Epithelial cell of proximal tubule (primary cell): ENCODE results near the gene PPP1R9B. TPM values are rescaled to one million over a fixed set of nuclear protein-coding genes. Genes with fewer than 3 reads are reported as not detected.

Experiments
- DNase-seq: peaks from one replicate; pipeline ENCODE4 v3.0.0-alpha.2; 2011; ENCODE audit warnings: low read depth
- H3K4me3 ChIP-seq: 2 replicates; pipeline ENCODE4 v1.5.1; 2011; ENCODE audit warnings: low read depth, mild to moderate bottlenecking, low read length
- total RNA-seq: library from RNA; depleted of rRNA; stranded (reverse); fragments of >200 nt; gene quantifications from 2 replicates; pipeline ENCODE4 v1.2.3, GENCODE V29; 2015
- TF ChIP-seq, protein P1 (sequence below): conservative IDR thresholded peaks from 2 replicates; pipeline ENCODE4 v1.5.1; 2012; ENCODE audit warnings: low read depth, mild to moderate bottlenecking, low read length

PPP1R9B gene
- total RNA-seq, 1 donor from 2014 or later = 33.8 TPM

DNA sequence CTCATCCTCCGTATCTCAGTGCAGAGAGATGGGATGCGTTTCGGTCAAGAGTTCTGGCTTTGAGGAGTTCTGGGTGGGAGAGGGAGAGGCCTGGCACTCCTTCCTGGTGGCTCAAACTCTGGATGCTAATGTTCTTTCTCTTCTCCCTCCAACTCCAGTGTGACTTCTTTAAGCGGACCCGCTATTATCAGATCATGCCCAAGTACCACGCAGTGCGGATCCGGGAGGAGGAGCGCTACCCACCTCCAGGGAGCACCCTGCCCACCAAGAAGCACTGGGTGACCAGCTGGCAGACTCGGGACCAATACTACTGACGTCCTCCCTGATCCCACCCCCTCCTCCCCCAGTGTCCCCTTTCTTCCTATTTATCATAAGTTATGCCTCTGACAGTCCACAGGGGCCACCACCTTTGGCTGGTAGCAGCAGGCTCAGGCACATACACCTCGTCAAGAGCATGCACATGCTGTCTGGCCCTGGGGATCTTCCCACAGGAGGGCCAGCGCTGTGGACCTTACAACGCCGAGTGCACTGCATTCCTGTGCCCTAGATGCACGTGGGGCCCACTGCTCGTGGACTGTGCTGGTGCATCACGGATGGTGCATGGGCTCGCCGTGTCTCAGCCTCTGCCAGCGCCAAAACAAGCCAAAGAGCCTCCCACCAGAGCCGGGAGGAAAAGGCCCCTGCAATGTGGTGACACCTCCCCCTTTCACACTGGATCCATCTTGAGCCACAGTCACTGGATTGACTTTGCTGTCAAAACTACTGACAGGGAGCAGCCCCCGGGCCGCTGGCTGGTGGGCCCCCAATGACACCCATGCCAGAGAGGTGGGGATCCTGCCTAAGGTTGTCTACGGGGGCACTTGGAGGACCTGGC, 61.3 kb downstream of the PPP1R9B start:
- TF ChIP-seq, protein P1, sequence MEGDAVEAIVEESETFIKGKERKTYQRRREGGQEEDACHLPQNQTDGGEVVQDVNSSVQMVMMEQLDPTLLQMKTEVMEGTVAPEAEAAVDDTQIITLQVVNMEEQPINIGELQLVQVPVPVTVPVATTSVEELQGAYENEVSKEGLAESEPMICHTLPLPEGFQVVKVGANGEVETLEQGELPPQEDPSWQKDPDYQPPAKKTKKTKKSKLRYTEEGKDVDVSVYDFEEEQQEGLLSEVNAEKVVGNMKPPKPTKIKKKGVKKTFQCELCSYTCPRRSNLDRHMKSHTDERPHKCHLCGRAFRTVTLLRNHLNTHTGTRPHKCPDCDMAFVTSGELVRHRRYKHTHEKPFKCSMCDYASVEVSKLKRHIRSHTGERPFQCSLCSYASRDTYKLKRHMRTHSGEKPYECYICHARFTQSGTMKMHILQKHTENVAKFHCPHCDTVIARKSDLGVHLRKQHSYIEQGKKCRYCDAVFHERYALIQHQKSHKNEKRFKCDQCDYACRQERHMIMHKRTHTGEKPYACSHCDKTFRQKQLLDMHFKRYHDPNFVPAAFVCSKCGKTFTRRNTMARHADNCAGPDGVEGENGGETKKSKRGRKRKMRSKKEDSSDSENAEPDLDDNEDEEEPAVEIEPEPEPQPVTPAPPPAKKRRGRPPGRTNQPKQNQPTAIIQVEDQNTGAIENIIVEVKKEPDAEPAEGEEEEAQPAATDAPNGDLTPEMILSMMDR = no peak
- DNase-seq = no peak
- no peak overlapping the region for H3K4me3 ChIP-seq

DNA sequence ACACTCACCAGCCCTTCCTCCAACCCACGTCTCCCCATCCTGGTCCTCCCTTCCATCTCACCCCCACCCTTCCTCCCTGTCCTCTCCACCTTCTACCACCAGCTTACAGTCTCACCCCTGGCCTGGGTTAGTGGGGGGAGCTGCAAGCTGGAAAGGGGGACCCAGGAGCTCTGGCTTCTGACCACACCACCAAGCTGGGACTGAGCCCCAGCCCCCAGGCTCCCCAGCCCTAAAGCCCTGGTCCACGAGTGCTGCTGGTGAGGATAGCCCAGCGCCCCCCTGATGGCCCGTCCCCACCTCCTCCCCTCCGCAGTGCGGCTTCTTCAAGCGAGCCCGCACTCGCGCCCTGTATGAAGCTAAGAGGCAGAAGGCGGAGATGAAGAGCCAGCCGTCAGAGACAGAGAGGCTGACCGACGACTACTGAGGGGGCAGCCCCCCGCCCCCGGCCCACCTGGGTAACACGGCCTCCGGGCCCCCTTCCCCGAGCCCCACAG, 62.5 kb downstream of the PPP1R9B start:
- no peak overlapping the region for H3K4me3 ChIP-seq
- DNase-seq = no peak
- TF ChIP-seq, protein P1 = no peak

DNA sequence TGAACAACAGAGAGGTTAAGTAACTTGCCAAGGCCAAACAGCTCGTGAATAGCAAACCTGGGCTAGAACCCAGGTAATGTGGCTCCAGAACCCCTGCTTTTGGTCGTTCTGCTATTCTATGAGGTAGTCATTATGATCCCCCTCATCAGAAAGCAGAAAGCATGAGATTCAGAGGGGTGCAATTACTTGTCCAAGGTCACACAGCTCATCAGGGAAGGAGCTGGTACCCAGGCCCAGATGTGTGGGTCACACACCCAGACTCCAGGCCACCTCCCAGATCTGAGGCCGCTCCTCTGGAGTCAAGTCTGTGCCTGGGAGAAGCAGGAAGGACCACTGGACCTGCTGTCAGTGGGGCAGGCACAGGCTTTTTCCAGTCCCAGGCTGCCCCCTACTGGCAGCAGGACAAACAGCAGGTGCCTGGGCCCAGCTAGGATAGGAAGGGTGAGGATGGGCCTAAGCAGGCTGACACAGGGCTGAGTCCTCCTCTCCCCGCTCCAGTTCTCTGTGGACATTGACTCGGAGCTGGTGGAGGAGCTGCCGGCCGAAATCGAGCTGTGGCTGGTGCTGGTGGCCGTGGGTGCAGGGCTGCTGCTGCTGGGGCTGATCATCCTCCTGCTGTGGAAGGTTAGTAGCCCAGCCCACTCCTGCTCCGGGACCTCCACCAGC, 63.1 kb downstream of the PPP1R9B start:
- TF ChIP-seq, protein P1 = peak; percentile 78
- DNase-seq = no peak
- H3K4me3 ChIP-seq = no peak overlapping the region

Other genes starting within 250 kb of the PPP1R9B start
- gene DLX4, start 181.5 kb downstream of the PPP1R9B start, total RNA-seq = not detected in 2 replicates
- gene DLX3, start 155.5 kb downstream of the PPP1R9B start, total RNA-seq = not detected in 2 replicates
- 630 and 668 TPM in 2 replicates for gene ITGA3, start 94.6 kb downstream of the PPP1R9B start, total RNA-seq
- gene PDK2, start 55.3 kb downstream of the PPP1R9B start, total RNA-seq = 6.1 and 17.5 TPM in 2 replicates
- 2.9 and 11.5 TPM in 2 replicates for gene SAMD14, start 20.5 kb downstream of the PPP1R9B start, total RNA-seq
- 0.69 TPM in 1 of 2 replicates, not detected in the other for gene SGCA, start 15.3 kb upstream of the PPP1R9B start, total RNA-seq
- 13.9 and 105 TPM in 2 replicates for gene COL1A1, start 51.0 kb upstream of the PPP1R9B start, total RNA-seq
- gene TMEM92, start 123.8 kb upstream of the PPP1R9B start, total RNA-seq = 2.7 and 13.2 TPM in 2 replicates
- gene XYLT2, start 195.4 kb upstream of the PPP1R9B start, total RNA-seq = 35.2 and 35.3 TPM in 2 replicates
- gene MRPL27, start 222.5 kb upstream of the PPP1R9B start, total RNA-seq = 100 and 158 TPM in 2 replicates
- gene EME1, start 222.6 kb upstream of the PPP1R9B start, total RNA-seq = 13.2 and 13.8 TPM in 2 replicates
- gene LRRC59, start 246.8 kb upstream of the PPP1R9B start, total RNA-seq = 147 and 234 TPM in 2 replicates